ENCODE measurements around the gene ROBO4.

Gene ROBO4

GRCh38 chr11:124872280-124872679 lies 25.4 kb downstream of the ROBO4 start:
- Histone ChIP-seq H3K36me3 (ENCODE audit: control insufficient read depth in 2 of 2, insufficient read depth in 2 of 2, low read length in 2 of 2) (no peaks in the 10 kb centered on the region), H3K27me3 (ENCODE audit: control insufficient read depth in 1 of 2, insufficient read depth in 2 of 2, low read length in 2 of 2) (peaks cover 51 to 52% of the 10 kb centered on the region in 2 donors), H3K4me1 (ENCODE audit: control insufficient read depth, insufficient read depth, low read length) (peaks cover 27% of the 10 kb centered on the region), H3K27ac (ENCODE audit: low read length) (no peak overlapping the region), H3K9me3 (ENCODE audit: control insufficient read depth in 2 of 2, low read length in 2 of 2) (no peaks in the 10 kb centered on the region), H3K4me3 (ENCODE audit: low read length in 2 of 2) (no peak overlapping the region), H3K9ac (ENCODE audit: low read length in 2 of 2) (no peak overlapping the region)

GRCh38 chr11:124870430-124870829 lies 27.2 kb downstream of the ROBO4 start:
- no peaks in the 10 kb centered on the region for H3K36me3 ChIP-seq (ENCODE audit: control insufficient read depth in 2 of 2, insufficient read depth in 2 of 2, low read length in 2 of 2)
- no peak overlapping the region for H3K27ac ChIP-seq (ENCODE audit: low read length)
- peaks cover 26% of the 10 kb centered on the region for H3K4me1 ChIP-seq (ENCODE audit: control insufficient read depth, insufficient read depth, low read length)
- no peaks in the 10 kb centered on the region for H3K9me3 ChIP-seq (ENCODE audit: control insufficient read depth in 2 of 2, low read length in 2 of 2)
- H3K4me3 ChIP-seq (ENCODE audit: low read length in 2 of 2) = no peak overlapping the region
- no peak overlapping the region for H3K9ac ChIP-seq (ENCODE audit: low read length in 2 of 2)
- peaks cover 70% of the 10 kb centered on the region in 2 donors for H3K27me3 ChIP-seq (ENCODE audit: control insufficient read depth in 1 of 2, insufficient read depth in 2 of 2, low read length in 2 of 2)

- Histone ChIP-seq H3K9ac (ENCODE audit: low read length in 2 of 2) (no peak overlapping the region), H3K27me3 (ENCODE audit: control insufficient read depth in 1 of 2, insufficient read depth in 2 of 2, low read length in 2 of 2) (peaks cover 72 to 75% of the 10 kb centered on the region in 2 donors), H3K4me1 (ENCODE audit: control insufficient read depth, insufficient read depth, low read length) (peaks cover 29% of the 10 kb centered on the region), H3K36me3 (ENCODE audit: control insufficient read depth in 2 of 2, insufficient read depth in 2 of 2, low read length in 2 of 2) (no peaks in the 10 kb centered on the region), H3K4me3 (ENCODE audit: low read length in 2 of 2) (no peak overlapping the region), H3K9me3 (ENCODE audit: control insufficient read depth in 2 of 2, low read length in 2 of 2) (no peaks in the 10 kb centered on the region), H3K27ac (ENCODE audit: low read length) (no peak overlapping the region)
Observed at GRCh38 chr11:124869856-124870387, 27.7 kb downstream of the ROBO4 start.

GRCh38 chr11:124869331-124869730 lies 28.3 kb downstream of the ROBO4 start:
- Histone ChIP-seq H3K4me3 (ENCODE audit: low read length in 2 of 2) (no peak overlapping the region), H3K27me3 (ENCODE audit: control insufficient read depth in 1 of 2, insufficient read depth in 2 of 2, low read length in 2 of 2) (peaks cover 77 to 81% of the 10 kb centered on the region in 2 donors), H3K9me3 (ENCODE audit: control insufficient read depth in 2 of 2, low read length in 2 of 2) (no peaks in the 10 kb centered on the region), H3K36me3 (ENCODE audit: control insufficient read depth in 2 of 2, insufficient read depth in 2 of 2, low read length in 2 of 2) (no peaks in the 10 kb centered on the region), H3K9ac (ENCODE audit: low read length in 2 of 2) (no peak overlapping the region), H3K4me1 (ENCODE audit: control insufficient read depth, insufficient read depth, low read length) (peaks cover 34% of the 10 kb centered on the region), H3K27ac (ENCODE audit: low read length) (no peak overlapping the region)

- Histone ChIP-seq H3K27me3 (ENCODE audit: control insufficient read depth in 1 of 2, insufficient read depth in 2 of 2, low read length in 2 of 2) (peaks cover 84% of the 10 kb centered on the region in 2 donors), H3K27ac (ENCODE audit: low read length) (no peak overlapping the region), H3K4me1 (ENCODE audit: control insufficient read depth, insufficient read depth, low read length) (peaks cover 34% of the 10 kb centered on the region), H3K9ac (ENCODE audit: low read length in 2 of 2) (no peak overlapping the region), H3K4me3 (ENCODE audit: low read length in 2 of 2) (no peak overlapping the region), H3K9me3 (ENCODE audit: control insufficient read depth in 2 of 2, low read length in 2 of 2) (no peaks in the 10 kb centered on the region), H3K36me3 (ENCODE audit: control insufficient read depth in 2 of 2, insufficient read depth in 2 of 2, low read length in 2 of 2) (no peaks in the 10 kb centered on the region)
Observed at GRCh38 chr11:124868331-124869274, 29.1 kb downstream of the ROBO4 start.

- Histone ChIP-seq H3K36me3 (ENCODE audit: control insufficient read depth in 2 of 2, insufficient read depth in 2 of 2, low read length in 2 of 2) (no peaks in the 10 kb centered on the region), H3K9me3 (ENCODE audit: control insufficient read depth in 2 of 2, low read length in 2 of 2) (no peaks in the 10 kb centered on the region), H3K4me1 (ENCODE audit: control insufficient read depth, insufficient read depth, low read length) (peaks cover 40% of the 10 kb centered on the region), H3K4me3 (ENCODE audit: low read length in 2 of 2) (no peak overlapping the region), H3K9ac (ENCODE audit: low read length in 2 of 2) (no peak overlapping the region), H3K27ac (ENCODE audit: low read length) (no peak overlapping the region), H3K27me3 (ENCODE audit: control insufficient read depth in 1 of 2, insufficient read depth in 2 of 2, low read length in 2 of 2) (peaks cover 84 to 85% of the 10 kb centered on the region in 2 donors)
Observed at GRCh38 chr11:124867700-124868099, 30.0 kb downstream of the ROBO4 start.

- peaks cover 88 to 91% of the 10 kb centered on the region in 2 donors for H3K27me3 ChIP-seq (ENCODE audit: control insufficient read depth in 1 of 2, insufficient read depth in 2 of 2, low read length in 2 of 2)
- no peaks in the 10 kb centered on the region for H3K36me3 ChIP-seq (ENCODE audit: control insufficient read depth in 2 of 2, insufficient read depth in 2 of 2, low read length in 2 of 2)
- peak overlapping the region in 1 of 2 donors; percentile 58 for H3K4me3 ChIP-seq (ENCODE audit: low read length in 2 of 2)
- no peak overlapping the region for H3K9ac ChIP-seq (ENCODE audit: low read length in 2 of 2)
- H3K4me1 ChIP-seq (ENCODE audit: control insufficient read depth, insufficient read depth, low read length) = peaks cover 40% of the 10 kb centered on the region
- H3K27ac ChIP-seq (ENCODE audit: low read length) = no peak overlapping the region
- H3K9me3 ChIP-seq (ENCODE audit: control insufficient read depth in 2 of 2, low read length in 2 of 2) = no peaks in the 10 kb centered on the region
Observed at GRCh38 chr11:124865902-124866851, 31.5 kb downstream of the ROBO4 start.

GRCh38 chr11:124865181-124865901 lies 32.3 kb downstream of the ROBO4 start, which contains the start of gene ROBO3:
Gene ROBO3, plus strand, starts transcription at chr11:124865432. Its CDS starts 146 bp downstream, at chr11:124865578.
- peaks cover 40% of the 10 kb centered on the region for H3K4me1 ChIP-seq (ENCODE audit: control insufficient read depth, insufficient read depth, low read length)
- H3K27me3 ChIP-seq (ENCODE audit: control insufficient read depth in 1 of 2, insufficient read depth in 2 of 2, low read length in 2 of 2) = peaks cover 88 to 93% of the 10 kb centered on the region in 2 donors
- no peaks in the 10 kb centered on the region for H3K9me3 ChIP-seq (ENCODE audit: control insufficient read depth in 2 of 2, low read length in 2 of 2)
- peak within 1 kb of the TSS in 1 of 2 donors; percentile 58 for H3K4me3 ChIP-seq (ENCODE audit: low read length in 2 of 2)
- H3K27ac ChIP-seq (ENCODE audit: low read length) = no peak within 1 kb of the TSS
- H3K36me3 ChIP-seq (ENCODE audit: control insufficient read depth in 2 of 2, insufficient read depth in 2 of 2, low read length in 2 of 2) = no peaks in the 10 kb centered on the region
- H3K9ac ChIP-seq (ENCODE audit: low read length in 2 of 2) = no peak within 1 kb of the TSS

- Histone ChIP-seq H3K36me3 (ENCODE audit: control insufficient read depth in 2 of 2, insufficient read depth in 2 of 2, low read length in 2 of 2) (no peaks in the 10 kb centered on the region), H3K9ac (ENCODE audit: low read length in 2 of 2) (no peak overlapping the region), H3K4me1 (ENCODE audit: control insufficient read depth, insufficient read depth, low read length) (peaks cover 40% of the 10 kb centered on the region), H3K27ac (ENCODE audit: low read length) (no peak overlapping the region), H3K4me3 (ENCODE audit: low read length in 2 of 2) (peak overlapping the region in 1 of 2 donors; percentile 22), H3K27me3 (ENCODE audit: control insufficient read depth in 1 of 2, insufficient read depth in 2 of 2, low read length in 2 of 2) (peaks cover 83 to 88% of the 10 kb centered on the region in 2 donors), H3K9me3 (ENCODE audit: control insufficient read depth in 2 of 2, low read length in 2 of 2) (no peaks in the 10 kb centered on the region)
Observed at GRCh38 chr11:124864892-124865180, 32.8 kb downstream of the ROBO4 start.
